H1 (cell line): ENCODE data around the gene CHAD. TPM values are rescaled to one million over a fixed set of nuclear protein-coding genes. Genes with fewer than 3 reads are reported as not detected.

Experiments
- KDM1A ChIP-seq: fragments of 200-600, 300-600 bp; sonication (generic); IDR thresholded peaks from 2 replicates; pipeline ENCODE4 v1.7.1; 2016; ENCODE audit warnings: mild to moderate bottlenecking, low read length, borderline replicate concordance
- RBBP5 ChIP-seq: IDR thresholded peaks from 2 replicates; pipeline ENCODE4 v1.7.1; 2012; ENCODE audit warnings: low read depth, mild to moderate bottlenecking, inconsistent platforms, low read length, moderate library complexity, borderline replicate concordance
- SUZ12 ChIP-seq: fragments of 200-600 bp; sonication (generic); IDR thresholded peaks from 2 replicates; pipeline ENCODE4 v1.6.1; 2012; ENCODE audit warnings: mild to moderate bottlenecking, inconsistent platforms, low read length, moderate library complexity, mixed read lengths
- TAF7 ChIP-seq: optimal IDR thresholded peaks from 2 replicates; pipeline ENCODE3; 2011; ENCODE audit warnings: low read depth, mild to moderate bottlenecking, inconsistent platforms, low read length, moderate library complexity, borderline replicate concordance
- TCF12 ChIP-seq: IDR thresholded peaks from 2 replicates; pipeline ENCODE4 v1.6.1; 2011; ENCODE audit warnings: low read depth, mild to moderate bottlenecking, low read length
- polyA plus RNA-seq, 7 experiments: library from polyadenylated mRNA; depleted of rRNA in 3 of 7; stranded (reverse) in 5 of 7; unstranded in 2 of 7; fragments of >200 nt in 5 of 7; fragments of 200-250 nt in 2 of 7; gene quantifications; 1 replicate in 5 of 7; 2 replicates in 1 of 7; 4 replicates in 1 of 7; pipeline versions ENCODE4 v1.2.1 to v1.2.3, GENCODE V29; 2011 to 2013; ENCODE audit warnings: missing spikeins in 2 of 7, mixed read lengths in 2 of 7
- total RNA-seq: library from RNA; stranded (reverse); fragmentation: NEBNext Ultra II Directional; extraction: Animal tissue kit (Norgen Biotek cat#: 25700); gene quantifications from 2 replicates; pipeline ENCODE4 v1.2.1, GENCODE V29; 2021
- TF ChIP-seq, protein P1 (sequence below): IDR thresholded peaks from 2 replicates; pipeline ENCODE4 v1.6.1; 2012; ENCODE audit warnings: inconsistent platforms
- TF ChIP-seq, protein P2 (sequence below): IDR thresholded peaks from 2 replicates; pipeline ENCODE4 v1.6.1; 2011; ENCODE audit warnings: low read length, improper control_type of control experiment

Gene CHAD
- total and polyA plus RNA-seq, 2 of the 8 experiments (the other 6 are each of a cell fraction or from before 2014, with no cell fraction given), result 0.03 TPM; not detected in 1

DNA sequence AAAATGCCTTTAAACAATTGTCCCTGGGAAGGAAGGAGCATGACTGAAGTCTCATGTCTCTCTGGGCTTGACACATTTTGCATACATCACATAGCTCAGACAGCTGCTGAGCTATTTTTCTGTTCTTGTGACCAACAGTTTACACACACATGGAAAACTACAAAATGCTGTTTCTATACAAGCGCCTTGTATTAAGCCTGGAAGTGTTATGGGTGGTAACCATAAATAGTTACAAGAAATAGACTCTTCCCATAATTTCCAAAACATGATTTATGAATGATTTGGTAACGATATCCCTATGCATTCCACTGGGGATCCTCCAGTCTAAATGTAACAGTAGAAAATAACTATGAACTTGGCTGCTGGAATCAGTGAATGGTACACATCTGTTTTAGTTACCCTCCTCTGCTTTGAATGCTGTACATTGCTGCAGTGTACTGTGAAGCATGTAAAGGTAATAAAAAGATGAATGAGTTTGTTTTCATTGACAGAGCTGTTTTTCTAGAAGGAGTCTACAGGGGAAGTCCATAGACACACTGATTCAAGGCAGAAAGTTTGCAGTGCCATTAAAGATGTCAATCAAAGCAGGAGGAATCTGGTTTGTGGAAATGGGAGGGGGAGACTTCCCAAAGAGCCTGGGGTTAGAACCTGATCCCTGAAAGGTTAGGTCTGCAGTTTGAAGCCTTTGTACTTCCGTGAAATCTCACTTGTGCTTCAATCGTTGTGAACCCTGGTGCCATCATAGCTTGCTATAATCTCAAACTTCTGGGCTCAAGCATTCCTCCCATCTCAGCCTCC is 37.7 kb downstream of the CHAD start (continued):
- TF ChIP-seq, protein P1, sequence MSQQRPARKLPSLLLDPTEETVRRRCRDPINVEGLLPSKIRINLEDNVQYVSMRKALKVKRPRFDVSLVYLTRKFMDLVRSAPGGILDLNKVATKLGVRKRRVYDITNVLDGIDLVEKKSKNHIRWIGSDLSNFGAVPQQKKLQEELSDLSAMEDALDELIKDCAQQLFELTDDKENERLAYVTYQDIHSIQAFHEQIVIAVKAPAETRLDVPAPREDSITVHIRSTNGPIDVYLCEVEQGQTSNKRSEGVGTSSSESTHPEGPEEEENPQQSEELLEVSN, result no peak
- TF ChIP-seq KDM1A (no peak), RBBP5 (no peak), TCF12 (no peak), TAF7 (no peak), SUZ12 (no peak)
- TF ChIP-seq, protein P2, sequence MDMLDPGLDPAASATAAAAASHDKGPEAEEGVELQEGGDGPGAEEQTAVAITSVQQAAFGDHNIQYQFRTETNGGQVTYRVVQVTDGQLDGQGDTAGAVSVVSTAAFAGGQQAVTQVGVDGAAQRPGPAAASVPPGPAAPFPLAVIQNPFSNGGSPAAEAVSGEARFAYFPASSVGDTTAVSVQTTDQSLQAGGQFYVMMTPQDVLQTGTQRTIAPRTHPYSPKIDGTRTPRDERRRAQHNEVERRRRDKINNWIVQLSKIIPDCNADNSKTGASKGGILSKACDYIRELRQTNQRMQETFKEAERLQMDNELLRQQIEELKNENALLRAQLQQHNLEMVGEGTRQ, result no peak
